HL-60 (cell line): ENCODE data around the gene GLCE.

Experiments used
- DNase-seq, 2 experiments: peaks; one replicate each; pipeline ENCODE4 v3.0.0-alpha.2; 2010 to 2020; ENCODE audit warnings: low read depth in 1 of 2, low spot score in 1 of 2
- H3K27ac ChIP-seq: fragments of 250-450 bp; sonication (Bioruptor Pico); replicated peaks from 2 replicates; pipeline ENCODE4 v1.5.1; 2020; ENCODE audit warnings: mild to moderate bottlenecking, moderate library complexity
- H3K27me3 ChIP-seq: fragments of 250-450 bp; sonication (Bioruptor Pico); 2 replicates; pipeline ENCODE4 v1.5.1; 2021; ENCODE audit warnings: mild to moderate bottlenecking, moderate library complexity; ENCODE audit not compliant: insufficient read depth, poor library complexity, severe bottlenecking
- H3K4me3 ChIP-seq: replicated peaks from 2 replicates; pipeline ENCODE4 v1.5.1; 2011; ENCODE audit warnings: mild to moderate bottlenecking, control low read depth, low read length; ENCODE audit not compliant: insufficient read depth
- CTCF ChIP-seq: IDR thresholded peaks from one replicate; pipeline ENCODE4 v1.5.1; 2011; ENCODE audit warnings: low read length, control low read depth, inconsistent platforms; ENCODE audit not compliant: insufficient read depth
- GABPA ChIP-seq: IDR thresholded peaks from 2 replicates; pipeline ENCODE4 v1.6.1; 2012; ENCODE audit warnings: low read depth
- POLR2AphosphoS5 ChIP-seq: IDR thresholded peaks from 2 replicates; pipeline ENCODE4 v1.6.1; 2012; ENCODE audit warnings: low read depth
- REST ChIP-seq: IDR thresholded peaks from 2 replicates; pipeline ENCODE4 v1.6.1; 2012; ENCODE audit warnings: low read depth; ENCODE audit not compliant: insufficient replicate concordance
- SPI1 ChIP-seq: IDR thresholded peaks from 2 replicates; pipeline ENCODE4 v1.6.1; 2012; ENCODE audit warnings: low read depth, mild to moderate bottlenecking, borderline replicate concordance

The GLCE gene

GRCh38 chr15:69272891-69273290 is 112.5 kb downstream of the GLCE start:
- no peak for DNase-seq
- TF ChIP-seq GABPA, result no peak
- H3K27ac ChIP-seq, result no peak overlapping the region
- H3K27me3 ChIP-seq, result no peaks in the 10 kb centered on the region
- no peak overlapping the region for H3K4me3 ChIP-seq

GRCh38 chr15:69275074-69275670 is 114.7 kb downstream of the GLCE start:
- no peak overlapping the region for H3K27ac ChIP-seq
- no peak for DNase-seq
- H3K4me3 ChIP-seq, result no peak overlapping the region
- TF ChIP-seq SPI1 (no peak), CTCF (no peak), GABPA (no peak), POLR2AphosphoS5 (no peak), REST (no peak)
- H3K27me3 ChIP-seq, result no peaks in the 10 kb centered on the region

GRCh38 chr15:69275933-69276560 is 115.6 kb downstream of the GLCE start:
- no peaks in the 10 kb centered on the region for H3K27me3 ChIP-seq
- no peak for DNase-seq
- no peak overlapping the region for H3K27ac ChIP-seq
- no peak overlapping the region for H3K4me3 ChIP-seq
- no peak for TF ChIP-seq POLR2AphosphoS5
- no peak for TF ChIP-seq GABPA
- TF ChIP-seq CTCF, result no peak
- no peak for TF ChIP-seq SPI1
- no peak for TF ChIP-seq REST

- TF ChIP-seq CTCF (no peak), GABPA (no peak), POLR2AphosphoS5 (no peak), SPI1 (no peak), REST (no peak)
- Histone ChIP-seq H3K27ac (no peak overlapping the region), H3K27me3 (no peaks in the 10 kb centered on the region), H3K4me3 (no peak overlapping the region)
- DNase-seq, result no peak
Measured at GRCh38 chr15:69277316-69277715, 116.9 kb downstream of the GLCE start.
